H1 (cell line): Measurements from ENCODE around the gene NTRK2. TPM values are rescaled to one million over a fixed set of nuclear protein-coding genes. Genes with fewer than 3 reads are reported as not detected.

Experiments
- CTCF ChIA-PET: fragments of 300-600 bp; sonication (Branson Sonifier 250); formaldehyde crosslinking; loops from one replicate; lab custom pipeline; 2021; ENCODE audit not compliant: partially characterized antibody; lab: Charles Lee
- POLR2A ChIA-PET: fragments of 300-600 bp; sonication (Branson Sonifier 250); formaldehyde crosslinking; loops from one replicate; lab custom pipeline; 2021; ENCODE audit warnings: inconsistent platforms; ENCODE audit not compliant: partially characterized antibody; lab: Charles Lee
- DNase-seq, 2 experiments: peaks; one replicate each; pipeline versions ENCODE4 v3.0.0 to v3.0.0-alpha.2; 2010 to 2022; ENCODE audit warnings: low spot score in 2 of 2, low read depth in 1 of 2, mixed read lengths in 1 of 2
- FAIRE-seq: peaks from 2 replicates; lab custom pipeline; 2011; peaks lifted over from hg19 to GRCh38; lab: Jason Lieb, UNC
- H2AFZ ChIP-seq: 2 replicates; pipeline ENCODE4 v1.8.1; 2012; ENCODE audit warnings: low read length, inconsistent platforms
- H2AK5ac ChIP-seq: 2 replicates; pipeline ENCODE4 v1.6.1; 2013; ENCODE audit warnings: low read depth, low read length
- H2BK120ac ChIP-seq: replicated peaks from 2 replicates; pipeline ENCODE3; 2013; ENCODE audit warnings: low read depth, low read length, inconsistent platforms
- H2BK12ac ChIP-seq: 2 replicates; pipeline ENCODE4 v1.6.1; 2013; ENCODE audit warnings: low read depth, low read length
- H2BK15ac ChIP-seq: 2 replicates; pipeline ENCODE4 v1.6.1; 2013; ENCODE audit warnings: low read length
- H2BK20ac ChIP-seq: 2 replicates; pipeline ENCODE4 v1.6.1; 2013; ENCODE audit warnings: low read length
- H2BK5ac ChIP-seq: 2 replicates; pipeline ENCODE4 v1.6.1; 2013; ENCODE audit warnings: low read depth, low read length
- H3K14ac ChIP-seq: 2 replicates; pipeline ENCODE4 v1.6.1; 2013; ENCODE audit warnings: inconsistent platforms; ENCODE audit not compliant: insufficient read length
- H3K18ac ChIP-seq: 2 replicates; pipeline ENCODE4 v1.6.1; 2013; ENCODE audit warnings: low read length; ENCODE audit errors: extremely low read depth
- H3K23ac ChIP-seq: 2 replicates; pipeline ENCODE4 v1.6.1; 2013; ENCODE audit warnings: inconsistent platforms; ENCODE audit not compliant: insufficient read length
- H3K23me2 ChIP-seq: 2 replicates; pipeline ENCODE4 v1.6.1; 2013; ENCODE audit warnings: low read depth, low read length
- H3K27ac ChIP-seq: 2 replicates; pipeline ENCODE4 v1.6.1; 2011; ENCODE audit warnings: low read depth, low read length, inconsistent platforms
- H3K27me3 ChIP-seq, 4 experiments: replicated peaks in 1 of 4; 1 replicate in 1 of 4; 2 replicates in 3 of 4; pipeline versions ENCODE4 v1.6.1 to v1.8.1; 2011 to 2013; ENCODE audit warnings: low read length in 3 of 4, mild to moderate bottlenecking in 3 of 4, inconsistent platforms in 2 of 4, mixed read lengths in 2 of 4, moderate library complexity in 1 of 4; ENCODE audit not compliant: control insufficient read depth in 3 of 4, insufficient read depth in 3 of 4; ENCODE audit errors: extremely low read depth in 1 of 4
- H3K36me3 ChIP-seq, 4 experiments: 2 replicates each; pipeline versions ENCODE4 v1.6.1 to v1.8.1; 2011 to 2013; ENCODE audit warnings: mild to moderate bottlenecking in 4 of 4, low read length in 3 of 4, moderate library complexity in 2 of 4, control low read depth in 1 of 4, inconsistent platforms in 1 of 4; ENCODE audit not compliant: insufficient read depth in 4 of 4, control insufficient read depth in 2 of 4
- H3K4ac ChIP-seq: replicated peaks from 2 replicates; pipeline ENCODE3; 2013; ENCODE audit warnings: low read length, low read depth, mixed read lengths, inconsistent platforms; ENCODE audit not compliant: insufficient read length
- H3K4me1 ChIP-seq, 4 experiments: replicated peaks in 1 of 4; 1 replicate in 1 of 4; 2 replicates in 3 of 4; pipeline versions ENCODE4 v1.6.1 to v1.8.1; 2011 to 2013; ENCODE audit warnings: low read length in 3 of 4, inconsistent platforms in 2 of 4, mixed read lengths in 1 of 4; ENCODE audit not compliant: insufficient read depth in 4 of 4, control insufficient read depth in 3 of 4
- H3K4me2 ChIP-seq, 2 experiments: 2 replicates each; pipeline versions ENCODE4 v1.6.1 to v1.8.1; 2011 to 2013; ENCODE audit warnings: low read depth in 2 of 2, low read length in 2 of 2, control low read depth in 1 of 2, inconsistent platforms in 1 of 2, mild to moderate bottlenecking in 1 of 2; ENCODE audit not compliant: insufficient read depth in 1 of 2
- H3K4me3 ChIP-seq, 4 experiments: fragments of 200-600, 300-600 bp in 1 of 4; sonication (generic), shearing (Covaris generic), sonication (Bioruptor Twin) in 1 of 4; 2 replicates each; pipeline versions ENCODE4 v1.5.1 to v1.8.1; 2011 to 2016; ENCODE audit warnings: low read length in 4 of 4, low read depth in 3 of 4, control low read depth in 2 of 4, inconsistent platforms in 2 of 4, mild to moderate bottlenecking in 2 of 4, mixed read lengths in 1 of 4, moderate library complexity in 1 of 4; ENCODE audit not compliant: insufficient read depth in 2 of 4; ENCODE audit errors: extremely low read depth in 1 of 4
- H3K56ac ChIP-seq: replicated peaks from 2 replicates; pipeline ENCODE3; 2013; ENCODE audit warnings: low read depth, mild to moderate bottlenecking, mixed read lengths, low read length, inconsistent platforms; ENCODE audit not compliant: insufficient read length
- H3K79me1 ChIP-seq: 2 replicates; pipeline ENCODE4 v1.6.1; 2013; ENCODE audit warnings: low read depth, low read length, control low read depth
- H3K79me2 ChIP-seq, 2 experiments: 2 replicates each; pipeline versions ENCODE4 v1.6.1 to v1.8.1; 2012 to 2013; ENCODE audit warnings: low read length in 2 of 2, mild to moderate bottlenecking in 2 of 2, inconsistent platforms in 1 of 2; ENCODE audit not compliant: insufficient read depth in 2 of 2, control insufficient read depth in 1 of 2
- H3K9ac ChIP-seq, 4 experiments: replicated peaks in 1 of 4; 1 replicate in 1 of 4; 2 replicates in 3 of 4; pipeline versions ENCODE4 v1.6.1 to v1.8.1; 2011 to 2013; ENCODE audit warnings: low read depth in 3 of 4, low read length in 3 of 4, control low read depth in 2 of 4, mild to moderate bottlenecking in 2 of 4, moderate library complexity in 2 of 4, inconsistent platforms in 1 of 4; ENCODE audit errors: extremely low read depth in 1 of 4
- H3K9me3 ChIP-seq, 2 experiments: 2 replicates each; pipeline versions ENCODE4 v1.6.1 to v1.8.1; 2012 to 2013; ENCODE audit warnings: mild to moderate bottlenecking in 2 of 2, moderate library complexity in 2 of 2, control low read depth in 1 of 2, inconsistent platforms in 1 of 2, low read depth in 1 of 2, low read length in 1 of 2, mixed read lengths in 1 of 2; ENCODE audit not compliant: insufficient read depth in 2 of 2
- H4K20me1 ChIP-seq, 2 experiments: replicated peaks in 1 of 2; 2 replicates each; pipeline versions ENCODE3 to v1.8.1; 2011 to 2013; ENCODE audit warnings: inconsistent platforms in 2 of 2, low read length in 2 of 2, mild to moderate bottlenecking in 1 of 2; ENCODE audit not compliant: insufficient read depth in 2 of 2, control insufficient read depth in 1 of 2
- H4K5ac ChIP-seq: 2 replicates; pipeline ENCODE4 v1.6.1; 2013; ENCODE audit warnings: low read length, low read depth, mixed read lengths, inconsistent platforms; ENCODE audit not compliant: insufficient read length
- H4K8ac ChIP-seq: 2 replicates; pipeline ENCODE4 v1.8.0; 2013; ENCODE audit warnings: mild to moderate bottlenecking, moderate library complexity, low read length, inconsistent platforms; ENCODE audit not compliant: insufficient read depth; ENCODE audit errors: extremely low read depth
- H4K91ac ChIP-seq: replicated peaks from 2 replicates; pipeline ENCODE3; 2013; ENCODE audit warnings: low read length, mixed read lengths, inconsistent platforms; ENCODE audit not compliant: insufficient read length
- ASH2L ChIP-seq: fragments of 200-600, 300-600 bp; sonication (generic); IDR thresholded peaks from one replicate; pipeline ENCODE4 v1.7.1; 2017; ENCODE audit warnings: low read length
- CHD1 ChIP-seq: IDR thresholded peaks from 2 replicates; pipeline ENCODE4 v1.6.1; 2012; ENCODE audit warnings: low read depth, low read length, improper control_type of control experiment
- FOSL1 ChIP-seq: IDR thresholded peaks from 2 replicates; pipeline ENCODE4 v1.6.1; 2011; ENCODE audit warnings: mild to moderate bottlenecking, low read depth, low read length, moderate library complexity; ENCODE audit not compliant: insufficient read depth
- HDAC6 ChIP-seq: IDR thresholded peaks from one replicate; pipeline ENCODE4 v1.7.1; 2012; ENCODE audit warnings: low read depth, mild to moderate bottlenecking, inconsistent platforms, low read length, moderate library complexity
- KDM4A ChIP-seq: IDR thresholded peaks from one replicate; pipeline ENCODE4 v1.7.1; 2012; ENCODE audit warnings: low read depth, mild to moderate bottlenecking, moderate library complexity, low read length, inconsistent platforms; ENCODE audit not compliant: severe bottlenecking
- PHF8 ChIP-seq: fragments of 200-600 bp; sonication (generic); conservative IDR thresholded peaks from 2 replicates; pipeline ENCODE4 v1.7.1; 2012; ENCODE audit warnings: low read depth, mild to moderate bottlenecking, inconsistent platforms, low read length, moderate library complexity
- POLR2A ChIP-seq, 2 experiments: IDR thresholded peaks; 1 replicate in 1 of 2; 2 replicates in 1 of 2; pipeline ENCODE4 v1.6.1; 2011; ENCODE audit warnings: low read depth in 2 of 2, low read length in 2 of 2, mild to moderate bottlenecking in 2 of 2; ENCODE audit errors: control extremely low read depth in 1 of 2
- RNF2 ChIP-seq: fragments of 200-900, 300-1000 bp; sonication (generic); IDR thresholded peaks from 2 replicates; pipeline ENCODE4 v1.7.1; 2016; ENCODE audit warnings: borderline replicate concordance, low read depth, mild to moderate bottlenecking, antibody characterized with exemption, low read length; ENCODE audit not compliant: poor library complexity, severe bottlenecking; ENCODE audit errors: missing control alignments
- SUZ12 ChIP-seq: fragments of 200-600 bp; sonication (generic); IDR thresholded peaks from 2 replicates; pipeline ENCODE4 v1.6.1; 2012; ENCODE audit warnings: mild to moderate bottlenecking, inconsistent platforms, low read length, moderate library complexity, mixed read lengths
- TAF7 ChIP-seq: optimal IDR thresholded peaks from 2 replicates; pipeline ENCODE3; 2011; ENCODE audit warnings: low read depth, mild to moderate bottlenecking, inconsistent platforms, low read length, moderate library complexity, borderline replicate concordance
- TEAD4 ChIP-seq: IDR thresholded peaks from 2 replicates; pipeline ENCODE4 v1.6.1; 2012; ENCODE audit warnings: low read depth, low read length, inconsistent platforms, mixed read lengths
- WGBS, 2 experiments: shearing (Covaris generic) in 1 of 2; methylation state at CpG; one replicate each; pipeline versions ENCODE4 v1.1.6 to v1.1.7; 2013 to 2015; ENCODE audit warnings: low lambda C conversion rate in 2 of 2, mixed read lengths in 2 of 2, inconsistent platforms in 1 of 2, low coverage in 1 of 2, missing lambda C conversion rate in 1 of 2; ENCODE audit not compliant: insufficient replicate concordance in 2 of 2, insufficient coverage in 1 of 2, insufficient read length in 1 of 2; ENCODE audit errors: extremely low coverage in 1 of 2, missing lambda C conversion rate in 1 of 2; 5-methylcytosine and 5-hydroxymethylcytosine counted together
- polyA plus RNA-seq, 7 experiments: library from polyadenylated mRNA; depleted of rRNA in 3 of 7; stranded (reverse) in 5 of 7; unstranded in 2 of 7; fragments of >200 nt in 5 of 7; fragments of 200-250 nt in 2 of 7; gene quantifications; 1 replicate in 5 of 7; 2 replicates in 1 of 7; 4 replicates in 1 of 7; pipeline versions ENCODE4 v1.2.1 to v1.2.3, GENCODE V29; 2011 to 2013; ENCODE audit warnings: missing spikeins in 2 of 7, mixed read lengths in 2 of 7
- total RNA-seq: library from RNA; stranded (reverse); fragmentation: NEBNext Ultra II Directional; extraction: Animal tissue kit (Norgen Biotek cat#: 25700); gene quantifications from 2 replicates; pipeline ENCODE4 v1.2.1, GENCODE V29; 2021
- TF ChIP-seq, protein P1 (sequence below): IDR thresholded peaks from 2 replicates; pipeline ENCODE4 v1.6.1; 2012; ENCODE audit warnings: inconsistent platforms
- TF ChIP-seq, protein P2 (sequence below): IDR thresholded peaks from 2 replicates; pipeline ENCODE4 v1.6.1; 2011; ENCODE audit warnings: low read depth, mild to moderate bottlenecking, low read length; ENCODE audit not compliant: insufficient read depth

The NTRK2 gene
- total and polyA plus RNA-seq, 2 of the 8 experiments (the other 6 are each of a cell fraction or from before 2014, with no cell fraction given): 0.03 to 0.04 TPM

DNA sequence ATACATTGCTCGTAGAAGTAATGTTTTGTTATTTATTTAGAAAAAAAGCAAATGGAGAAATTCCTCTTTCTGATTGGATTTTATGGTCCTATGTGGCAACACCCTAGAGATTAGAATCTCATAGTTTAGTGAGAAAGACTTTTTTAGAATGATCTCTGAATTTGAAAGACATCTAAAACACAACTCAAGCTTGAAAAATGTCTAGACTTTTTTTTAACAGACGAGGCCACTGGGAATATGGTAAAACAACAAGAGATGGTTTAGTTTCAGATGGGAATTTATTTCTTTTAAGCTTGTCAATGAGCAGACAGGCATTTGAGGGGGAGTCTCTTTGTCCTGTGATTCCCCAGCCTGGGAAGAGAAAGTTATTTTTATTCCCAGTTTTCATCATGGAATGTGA is 122.1 kb downstream of the NTRK2 start:
- Histone ChIP-seq H2BK120ac (no peak overlapping the region), H2BK5ac (no peak overlapping the region), H3K79me2 (no peaks in the 10 kb centered on the region), H3K4me2 (no peak overlapping the region), H3K18ac (no peak overlapping the region), H3K9ac (no peak overlapping the region), H3K36me3 (no peaks in the 10 kb centered on the region), H3K4ac (no peak overlapping the region), H3K9me3 (no peaks in the 10 kb centered on the region), H4K5ac (no peak overlapping the region), H3K79me1 (no peaks in the 10 kb centered on the region), H4K8ac (no peak overlapping the region), H3K56ac (no peak overlapping the region), H2BK20ac (no peak overlapping the region), H3K4me3 (no peak overlapping the region), H2BK12ac (no peak overlapping the region), H3K4me1 (no peaks in the 10 kb centered on the region), H3K23me2 (no peaks in the 10 kb centered on the region), H4K91ac (no peak overlapping the region), H2AFZ (no peak overlapping the region), H4K20me1 (no peaks in the 10 kb centered on the region), H3K27me3 (no peaks in the 10 kb centered on the region; a peak in 1 of 7 replicates), H2BK15ac (no peak overlapping the region), H3K23ac (no peak overlapping the region), H3K27ac (no peak overlapping the region), H3K14ac (no peak overlapping the region), H2AK5ac (no peak overlapping the region)
- no peak for DNase-seq
- 88% methylated on average over 2 of the region's 2 CpGs; no CpG with 5 or more reads in 1 of the 2 experiments for WGBS, 2 experiments
- ChIA-PET CTCF (interaction anchor here (1.5 to 1.8 kb wide), 2 partner anchors 11 to 176 kb away, joined by 4 to 7 read pairs; no protein-coding TSS in a partner anchor), POLR2A (no interaction called here)
- FAIRE-seq: no peak
- TF ChIP-seq PHF8: no peak
- TF ChIP-seq CHD1: no peak
- no peak for TF ChIP-seq RNF2
- TF ChIP-seq, protein P1, sequence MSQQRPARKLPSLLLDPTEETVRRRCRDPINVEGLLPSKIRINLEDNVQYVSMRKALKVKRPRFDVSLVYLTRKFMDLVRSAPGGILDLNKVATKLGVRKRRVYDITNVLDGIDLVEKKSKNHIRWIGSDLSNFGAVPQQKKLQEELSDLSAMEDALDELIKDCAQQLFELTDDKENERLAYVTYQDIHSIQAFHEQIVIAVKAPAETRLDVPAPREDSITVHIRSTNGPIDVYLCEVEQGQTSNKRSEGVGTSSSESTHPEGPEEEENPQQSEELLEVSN: no peak
- TF ChIP-seq KDM4A: no peak
- TF ChIP-seq TAF7: no peak
- no peak for TF ChIP-seq FOSL1
- TF ChIP-seq POLR2A (IDR thresholded peaks at IDR 0.05; ENCODE audit: control extremely low read depth in 1 of 2, low read depth in 2 of 2, low read length in 2 of 2): no peak
- TF ChIP-seq, protein P2, sequence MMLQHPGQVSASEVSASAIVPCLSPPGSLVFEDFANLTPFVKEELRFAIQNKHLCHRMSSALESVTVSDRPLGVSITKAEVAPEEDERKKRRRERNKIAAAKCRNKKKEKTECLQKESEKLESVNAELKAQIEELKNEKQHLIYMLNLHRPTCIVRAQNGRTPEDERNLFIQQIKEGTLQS: no peak
- TF ChIP-seq TEAD4: no peak
- TF ChIP-seq HDAC6: no peak
- TF ChIP-seq SUZ12: no peak
- TF ChIP-seq ASH2L: no peak
